Esophagus (tissue), 2 donors: ENCODE data around the gene BLMH. TPM values are rescaled to one million over a fixed set of nuclear protein-coding genes. Genes with fewer than 3 reads are reported as not detected.
"Not testable (repeated sequence)": the region's sequence is repeated elsewhere in the genome, so short reads cannot be mapped to it uniquely, and the experiment has no call there.

ENCODE experiments used
- H3K27ac ChIP-seq, 2 donors: one replicate each; pipeline ENCODE4 v1.5.1; 2013; ENCODE audit warnings: low read depth in 2 of 2, mild to moderate bottlenecking in 2 of 2, inconsistent platforms in 1 of 2, low read length in 1 of 2, moderate library complexity in 1 of 2
- H3K27me3 ChIP-seq, 2 donors: one replicate each; pipeline ENCODE4 v1.6.1; 2013; ENCODE audit warnings: low read length in 2 of 2, control low read depth in 1 of 2, mild to moderate bottlenecking in 1 of 2; ENCODE audit not compliant: insufficient read depth in 2 of 2, control insufficient read depth in 1 of 2
- H3K36me3 ChIP-seq, 2 donors: one replicate each; pipeline ENCODE4 v1.6.1; 2013; ENCODE audit warnings: low read length in 1 of 2; ENCODE audit not compliant: control insufficient read depth in 2 of 2, insufficient read depth in 2 of 2
- H3K4me1 ChIP-seq, 2 donors: one replicate each; pipeline ENCODE4 v1.6.1; 2013; ENCODE audit warnings: low read length in 1 of 2; ENCODE audit not compliant: control insufficient read depth in 2 of 2, insufficient read depth in 2 of 2
- H3K4me3 ChIP-seq, 2 donors: one replicate each; pipeline ENCODE4 v1.5.1; 2013; ENCODE audit warnings: low read length in 2 of 2, mild to moderate bottlenecking in 2 of 2, low read depth in 1 of 2, moderate library complexity in 1 of 2
- H3K9me3 ChIP-seq, 2 donors: one replicate each; pipeline ENCODE4 v1.6.1; 2013; ENCODE audit warnings: mild to moderate bottlenecking in 2 of 2, low read depth in 1 of 2, low read length in 1 of 2, moderate library complexity in 1 of 2; ENCODE audit not compliant: control insufficient read depth in 2 of 2, insufficient read depth in 1 of 2
- WGBS, 2 donors: extraction: QIAGEN DNeasy Blood & Tissue Kit; methylation state at CpG; one replicate each; pipeline ENCODE4 v1.1.7; 2013; 5-methylcytosine and 5-hydroxymethylcytosine counted together
- polyA plus RNA-seq, 2 donors: library from polyadenylated mRNA; stranded (reverse); fragments of 200-250 nt; gene quantifications; one replicate each; pipeline ENCODE4 v1.2.3, GENCODE V29; 2013
- donor health status: healthy with polysubstance abuse.
- donor health status: Bipolar disorder and iron deficiency.

Gene BLMH
- polyA plus RNA-seq, 2 donors: 8.9 to 23.7 TPM

GRCh38 chr17:30203471-30203981 is 88.2 kb downstream of the BLMH start:
- no peaks in the 10 kb centered on the region for H3K4me1 ChIP-seq
- H3K27ac ChIP-seq: no peak overlapping the region
- WGBS, 2 donors: 81 to 84% methylated on average over 6 of the region's 6 CpGs
- no peaks in the 10 kb centered on the region for H3K36me3 ChIP-seq
- H3K9me3 ChIP-seq: no peaks in the 10 kb centered on the region
- no peaks in the 10 kb centered on the region for H3K27me3 ChIP-seq
- H3K4me3 ChIP-seq: no peak overlapping the region

- not testable (repeated sequence) for H3K27me3 ChIP-seq, H3K4me3 ChIP-seq, H3K4me1 ChIP-seq, H3K9me3 ChIP-seq, H3K27ac ChIP-seq, H3K36me3 ChIP-seq
- WGBS, 2 donors: 77 to 91% methylated on average over 8 to 9 of the region's 9 CpGs
Observed at GRCh38 chr17:30200656-30201055, 91.1 kb downstream of the BLMH start.

GRCh38 chr17:30200106-30200505 is 91.6 kb downstream of the BLMH start:
- no peaks in the 10 kb centered on the region for H3K4me1 ChIP-seq
- 80 to 82% methylated on average over 10 of the region's 10 CpGs for WGBS, 2 donors
- H3K27ac ChIP-seq: no peak overlapping the region
- no peaks in the 10 kb centered on the region for H3K36me3 ChIP-seq
- H3K9me3 ChIP-seq: no peaks in the 10 kb centered on the region
- no peak overlapping the region for H3K4me3 ChIP-seq
- no peaks in the 10 kb centered on the region for H3K27me3 ChIP-seq

GRCh38 chr17:30199600-30199999 is 92.1 kb downstream of the BLMH start:
- H3K4me3 ChIP-seq: no peak overlapping the region
- H3K9me3 ChIP-seq: no peaks in the 10 kb centered on the region
- H3K36me3 ChIP-seq: no peaks in the 10 kb centered on the region
- no peaks in the 10 kb centered on the region for H3K4me1 ChIP-seq
- H3K27ac ChIP-seq: no peak overlapping the region
- 80% methylated on average over 5 of the region's 5 CpGs for WGBS, 2 donors
- no peaks in the 10 kb centered on the region for H3K27me3 ChIP-seq

Other genes starting within 250 kb of the BLMH start
- 10 to 100 TPM; 16.6 to 19.1 TPM for gene NSRP1, start 175.1 kb downstream of the BLMH start, polyA plus RNA-seq
- 1 to 10 TPM in 1 of 2 donors, under 1 TPM in 1; 0.35 to 2.3 TPM for gene SLC6A4, start 56.2 kb downstream of the BLMH start, polyA plus RNA-seq
- gene TMIGD1, start 42.1 kb upstream of the BLMH start, polyA plus RNA-seq: not detected
- 1 to 10 TPM; 3.0 to 5.1 TPM for gene CPD, start 87.0 kb upstream of the BLMH start, polyA plus RNA-seq
- 10 to 100 TPM in 1 of 2 donors, 1 to 10 TPM in 1; 9.8 to 14.5 TPM for gene GOSR1, start 185.5 kb upstream of the BLMH start, polyA plus RNA-seq